ENCODE results near the gene SF3A2.

The SF3A2 gene

GRCh38 chr19:2277138-2277537, 40.5 kb downstream of the SF3A2 start (continued):
- TF ChIP-seq REST (tag by site-specific recombination; IDR thresholded peaks at IDR 0.05) = no peak
- no peak for TF ChIP-seq HOXA7 (CRISPR knock-in tag; IDR thresholded peaks at IDR 0.05; ENCODE audit: borderline replicate concordance)
- peak; percentile 11; the same call in 1 of the 2 replicates for TF ChIP-seq GLIS2 (tag by site-specific recombination; IDR thresholded peaks at IDR 0.05)
- TF ChIP-seq, protein P1, sequence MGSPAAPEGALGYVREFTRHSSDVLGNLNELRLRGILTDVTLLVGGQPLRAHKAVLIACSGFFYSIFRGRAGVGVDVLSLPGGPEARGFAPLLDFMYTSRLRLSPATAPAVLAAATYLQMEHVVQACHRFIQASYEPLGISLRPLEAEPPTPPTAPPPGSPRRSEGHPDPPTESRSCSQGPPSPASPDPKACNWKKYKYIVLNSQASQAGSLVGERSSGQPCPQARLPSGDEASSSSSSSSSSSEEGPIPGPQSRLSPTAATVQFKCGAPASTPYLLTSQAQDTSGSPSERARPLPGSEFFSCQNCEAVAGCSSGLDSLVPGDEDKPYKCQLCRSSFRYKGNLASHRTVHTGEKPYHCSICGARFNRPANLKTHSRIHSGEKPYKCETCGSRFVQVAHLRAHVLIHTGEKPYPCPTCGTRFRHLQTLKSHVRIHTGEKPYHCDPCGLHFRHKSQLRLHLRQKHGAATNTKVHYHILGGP (tag by site-specific recombination; IDR thresholded peaks at IDR 0.05) = no peak
- no peak for TF ChIP-seq ZNF596 (tag by site-specific recombination; IDR thresholded peaks at IDR 0.05)
- peak; percentile 39; the same call in 1 of the 2 replicates for TF ChIP-seq ZNF341 (tag by site-specific recombination; IDR thresholded peaks at IDR 0.05; ENCODE audit: low read depth)
- no peak for TF ChIP-seq ZNF624 (tag by site-specific recombination; IDR thresholded peaks at IDR 0.05)

GRCh38 chr19:2278459-2279158, 42.0 kb downstream of the SF3A2 start:
- ChIA-PET POLR2A (no interaction called here), CTCF (no interaction called here)
- peak; percentile 26; the same call in 1 of the 2 replicates for TF ChIP-seq GLIS2 (tag by site-specific recombination; IDR thresholded peaks at IDR 0.05)
- peak; percentile 79 for TF ChIP-seq HIC1 (tag by site-specific recombination; IDR thresholded peaks at IDR 0.05)
- TF ChIP-seq ZBTB21 (tag by site-specific recombination; IDR thresholded peaks at IDR 0.05) = no peak
- Histone ChIP-seq H3K4me3 (ENCODE audit: low read depth, low read length) (no peak overlapping the region), H3K9me3 (ENCODE audit: control insufficient read depth, insufficient read depth, low read depth, low read length) (no peaks in the 10 kb centered on the region), H3K27ac (ENCODE audit: extremely low read depth, low read depth, low read length) (no peak overlapping the region), H3K4me1 (ENCODE audit: control insufficient read depth, insufficient read depth, low read length) (no peaks in the 10 kb centered on the region), H3K36me3 (ENCODE audit: control insufficient read depth in 2 of 2, insufficient read depth in 1 of 2, low read length in 2 of 2) (peaks cover 0 to 9% of the 10 kb centered on the region in 2 experiments; a peak in 1 of 3 replicates)

DNA sequence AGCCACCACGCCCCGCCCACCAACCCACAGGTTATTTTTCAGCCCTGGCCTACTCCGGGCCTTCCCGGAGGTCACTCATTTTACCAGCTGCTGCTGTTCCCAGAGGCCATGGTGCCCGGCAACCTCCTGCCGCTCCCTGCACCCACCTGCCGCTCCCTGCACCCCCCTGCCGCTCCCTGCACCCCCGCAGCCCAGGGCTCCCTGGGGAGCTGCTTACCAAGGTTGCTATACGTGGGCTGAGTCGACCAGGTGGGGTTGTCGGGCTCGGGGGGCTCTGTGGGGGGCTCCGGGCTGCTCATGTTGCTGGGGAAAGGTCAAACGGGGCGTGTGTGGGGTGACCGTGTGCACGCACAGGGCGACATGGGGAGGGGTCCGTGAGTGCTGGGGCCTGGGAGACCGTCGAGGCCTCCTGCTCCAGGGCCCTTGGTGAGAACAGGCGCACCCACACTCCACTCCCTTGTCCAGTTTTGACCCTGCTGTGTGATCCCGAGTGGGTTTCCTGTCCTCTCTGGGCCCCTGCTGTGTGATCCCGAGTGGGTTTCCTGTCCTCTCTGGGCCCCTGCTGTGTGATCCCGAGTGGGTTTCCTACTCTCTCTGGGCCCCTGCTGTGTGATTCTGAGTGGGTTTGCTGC, 44.1 kb downstream of the SF3A2 start:
- no peak overlapping the region for H3K4me3 ChIP-seq (ENCODE audit: low read depth, low read length)
- ChIA-PET CTCF (no interaction called here), POLR2A (no interaction called here)
- H3K4me1 ChIP-seq (ENCODE audit: control insufficient read depth, insufficient read depth, low read length) = no peaks in the 10 kb centered on the region
- no peaks in the 10 kb centered on the region for H3K36me3 ChIP-seq (ENCODE audit: control insufficient read depth in 2 of 2, insufficient read depth in 1 of 2, low read length in 2 of 2)
- no peak overlapping the region for H3K27ac ChIP-seq (ENCODE audit: extremely low read depth, low read depth, low read length)
- no peaks in the 10 kb centered on the region for H3K9me3 ChIP-seq (ENCODE audit: control insufficient read depth, insufficient read depth, low read depth, low read length)
- TF ChIP-seq ZIC2 (tag by site-specific recombination; IDR thresholded peaks at IDR 0.05) (peak; percentile 56; the same call in 1 of the 2 replicates), ZNF626 (tag by site-specific recombination; IDR thresholded peaks at IDR 0.05) (no peak), PBX3 (CRISPR knock-in tag; IDR thresholded peaks at IDR 0.05) (no peak), ZNF175 (tag by site-specific recombination; IDR thresholded peaks at IDR 0.05) (no peak), ZFP3 (tag by site-specific recombination; IDR thresholded peaks at IDR 0.05; ENCODE audit: low read depth) (no peak), ZNF133 (tag by site-specific recombination; IDR thresholded peaks at IDR 0.05) (no peak), ZNF629 (tag by site-specific recombination; IDR thresholded peaks at IDR 0.05) (no peak), EGR2 (tag by site-specific recombination; IDR thresholded peaks at IDR 0.05; ENCODE audit: low read depth) (0 out of 2 replicates have a peak, but pooled peaks have one; percentile 16), ZNF24 (tag by site-specific recombination; IDR thresholded peaks at IDR 0.05) (no peak), ZNF704 (tag by site-specific recombination; IDR thresholded peaks at IDR 0.05) (no peak), HIC1 (tag by site-specific recombination; IDR thresholded peaks at IDR 0.05) (peak; percentile 29; the same call in 1 of the 2 replicates), ZNF121 (tag by site-specific recombination; IDR thresholded peaks at IDR 0.05) (no peak)
